GM13976 (cell line): ENCODE results near the gene PNPLA7.

Experiments
- DNase-seq: peaks from one replicate; pipeline ENCODE4 v3.0.0; 2012; ENCODE audit warnings: low spot score
- CTCF ChIP-seq: IDR thresholded peaks from 2 replicates; pipeline ENCODE4 v1.5.1; 2012; ENCODE audit warnings: borderline replicate concordance, mild to moderate bottlenecking; ENCODE audit not compliant: insufficient read depth; ENCODE audit errors: extremely low read depth, missing control alignments, control extremely low read depth
- in situ Hi-C: fragments of 300-500 bp; cut with MboI; formaldehyde crosslinking; loops from one replicate; pipeline ENCODE4 v1.12.0; 2022; ENCODE audit warnings: low sequenced_read_pairs, mixed read lengths, inconsistent platforms; ENCODE audit not compliant: unreplicated experiment

Gene PNPLA7

GRCh38 chr9:137458194-137459151 lies 91.7 kb downstream of the PNPLA7 start:
- TF ChIP-seq CTCF: no peak
- DNase-seq: no peak
- in situ Hi-C loops: no loop called here

DNA sequence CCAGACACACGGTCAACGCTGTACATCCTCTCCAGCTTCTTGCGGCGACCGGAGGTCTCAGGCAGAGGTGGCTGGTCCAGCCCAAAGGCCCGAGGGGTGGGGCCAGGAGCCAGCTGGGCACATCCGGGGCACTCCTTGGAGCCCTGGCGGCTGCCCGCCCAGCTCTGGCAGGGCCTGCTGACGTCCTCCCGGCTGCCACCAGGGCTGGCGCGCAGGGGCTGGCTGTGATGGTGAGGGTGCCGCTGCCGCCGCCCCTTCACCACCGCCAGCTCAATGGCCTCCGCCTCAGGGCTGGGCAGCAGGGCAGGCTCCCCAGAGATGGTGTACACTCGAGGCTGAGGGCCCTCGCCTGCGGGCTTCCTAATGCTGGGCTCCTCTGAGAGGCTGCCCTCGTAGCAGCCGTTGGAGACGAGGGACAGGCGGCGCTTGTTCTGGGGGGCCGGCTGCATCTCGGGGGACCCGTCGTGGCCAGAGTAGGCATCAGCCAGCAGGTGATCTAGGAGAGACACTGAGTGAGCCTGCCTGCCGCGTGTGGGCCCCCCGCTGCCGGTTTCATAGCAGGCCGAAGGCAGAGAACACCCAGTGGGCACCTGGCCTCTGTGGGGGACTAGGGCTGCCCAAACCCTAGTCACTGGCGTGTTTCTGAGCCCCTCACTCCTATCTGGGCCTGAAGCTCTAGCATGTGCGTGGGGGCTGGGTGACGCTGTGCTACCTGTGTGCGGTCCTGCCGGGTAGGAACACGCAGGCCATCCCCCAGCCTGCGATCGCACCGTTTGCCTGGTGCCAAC lies 92.6 kb downstream of the PNPLA7 start:
- no peak for DNase-seq
- in situ Hi-C loops: no loop called here
- TF ChIP-seq CTCF: no peak

DNA sequence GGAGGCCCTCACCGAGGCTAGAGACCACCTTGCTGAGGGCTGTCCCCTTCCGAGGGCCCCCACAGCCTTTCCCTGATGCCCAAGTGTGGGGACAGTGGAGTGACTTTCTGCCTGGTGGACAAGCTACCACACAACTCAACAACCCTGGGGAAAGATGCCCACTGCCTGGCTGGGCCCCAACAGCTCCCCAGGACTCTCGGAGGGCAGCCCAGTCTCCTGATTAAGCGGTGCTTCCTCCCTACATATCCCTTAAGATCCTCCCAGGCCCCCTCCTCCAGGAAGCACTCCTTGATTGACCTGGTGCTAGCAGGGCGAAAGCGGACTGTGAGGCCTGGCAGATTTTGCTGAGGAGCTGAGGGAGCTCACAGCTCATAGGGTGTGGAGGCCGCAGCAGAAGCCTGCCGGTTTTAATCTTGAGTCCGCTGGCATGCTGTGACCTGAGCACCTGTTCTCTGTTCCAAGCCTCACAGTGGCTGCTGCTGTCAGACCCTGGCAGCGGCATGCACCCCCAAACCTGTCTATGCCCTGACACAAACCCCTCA lies 93.3 kb downstream of the PNPLA7 start:
- in situ Hi-C loops: no loop called here
- no peak for TF ChIP-seq CTCF
- DNase-seq: no peak

DNA sequence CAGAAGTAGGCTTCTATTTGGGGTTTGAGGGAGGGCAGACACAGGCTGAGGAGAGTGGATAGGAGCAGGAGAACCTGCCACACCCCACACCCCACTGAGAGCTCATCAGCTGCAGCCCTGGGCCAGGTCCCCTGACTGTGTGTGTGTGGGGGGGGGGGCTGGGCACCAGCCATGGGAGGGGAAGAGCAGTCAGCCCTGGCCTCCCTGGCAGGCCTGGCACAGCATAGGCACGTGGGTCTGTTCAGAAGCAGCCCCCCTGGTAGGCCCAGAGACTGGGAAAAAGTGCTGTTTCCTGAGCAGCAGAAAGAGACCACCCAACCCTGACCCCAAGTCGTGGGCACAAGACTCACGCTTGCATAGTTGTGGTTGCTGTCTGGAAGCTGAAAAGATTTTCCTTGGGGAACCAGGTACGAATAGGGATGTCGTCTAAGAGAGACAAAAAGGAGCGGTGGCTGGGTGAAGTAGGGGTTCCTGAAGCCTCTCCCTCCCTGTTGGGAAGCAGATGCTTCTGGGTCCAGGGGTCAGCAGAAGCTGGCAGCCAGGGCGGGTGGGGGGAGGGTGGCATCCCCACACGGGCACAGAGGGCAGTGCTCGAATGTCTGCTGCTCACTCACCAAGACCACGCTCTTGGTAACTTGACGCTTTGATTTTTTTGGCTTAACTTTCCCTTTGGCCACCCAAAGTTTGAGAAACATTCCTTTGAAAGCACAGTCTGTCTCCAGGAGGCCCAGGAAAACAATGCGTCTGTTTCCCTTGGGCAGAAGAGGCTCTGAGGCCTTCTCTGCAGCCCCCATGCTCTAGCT lies 93.9 kb downstream of the PNPLA7 start:
- DNase-seq: no peak
- in situ Hi-C loops: no loop called here
- no peak for TF ChIP-seq CTCF

GRCh38 chr9:137455359-137455991 lies 94.7 kb downstream of the PNPLA7 start:
- in situ Hi-C loops: no loop called here
- DNase-seq: no peak
- no peak for TF ChIP-seq CTCF
